ENCODE data around the gene SLC15A4. TPM values are rescaled to one million over a fixed set of nuclear protein-coding genes. Genes with fewer than 3 reads are reported as not detected.

SLC15A4 gene
- total and polyA plus RNA-seq, 2 donors (not counting 3 experiments of a cell fraction or from before 2014, with no cell fraction given): 19.6 to 24.5 TPM

DNA sequence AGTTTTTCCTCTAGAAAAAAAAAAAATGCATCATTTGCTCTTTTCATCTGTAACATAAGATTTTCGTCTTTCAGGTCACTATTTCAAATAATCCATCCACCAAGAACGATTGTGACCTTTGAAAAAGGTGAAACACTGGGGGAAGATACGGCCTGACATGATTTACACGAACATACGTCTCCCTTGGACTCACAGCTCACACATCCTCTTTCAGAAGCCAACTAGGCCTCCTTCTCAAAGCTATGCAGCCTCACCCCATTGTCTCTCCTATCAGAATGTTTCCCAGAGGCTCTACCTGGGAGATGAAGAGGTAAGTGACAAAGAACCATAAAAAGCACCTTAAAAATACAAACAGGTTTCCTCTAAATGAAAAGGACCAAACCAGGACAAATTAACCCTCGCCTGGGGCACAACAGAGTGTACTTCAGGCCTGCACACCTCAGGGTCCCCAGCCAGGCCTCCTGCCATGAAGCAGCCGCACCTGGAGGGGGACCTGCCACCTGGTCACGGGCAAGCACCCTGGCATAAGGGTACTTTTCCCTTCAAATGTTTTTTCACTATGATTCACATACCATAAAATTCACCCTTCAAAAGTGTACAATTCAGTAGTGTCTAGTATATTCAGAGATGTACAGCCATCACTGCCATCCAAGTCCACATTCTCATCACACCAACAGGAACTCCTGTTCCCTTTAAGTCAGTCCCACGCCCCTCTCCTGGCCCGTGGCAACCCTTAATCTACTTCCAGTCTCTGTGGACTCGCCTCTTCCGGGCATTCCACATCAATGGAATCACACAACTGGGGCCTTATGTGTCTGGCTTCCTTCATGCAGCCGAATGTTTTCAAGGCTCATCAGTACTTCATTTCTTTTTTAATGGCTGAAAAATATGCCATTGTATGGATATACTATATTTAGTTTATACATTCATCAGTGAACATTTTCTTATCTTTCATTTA is 5.4 kb downstream of the SLC15A4 start:
- CTCF ChIA-PET: interaction anchor here (1.1 kb wide), 1 partner anchor 20 kb away, joined by 4 read pairs; no protein-coding TSS in a partner anchor
- no TSS peak for BruUV-seq (replicated peaks)
- no peak overlapping the region for H3K9ac ChIP-seq (replicated peaks; ENCODE audit: extremely low read depth, insufficient read depth, low read length)

More for the DNA sequence above, 5.4 kb downstream of the SLC15A4 start:
- Histone ChIP-seq H3K9me3 (replicated peaks; ENCODE audit: control insufficient read depth, insufficient read depth, low read length) (no peaks in the 10 kb centered on the region), H3K4me1 (ENCODE audit: control insufficient read depth, extremely low read depth, insufficient read depth, low read length) (peaks cover 3% of the 10 kb centered on the region), H3K27ac (ENCODE audit: insufficient read depth, low read depth, low read length) (peak overlapping the region; percentile 8), H2AFZ (ENCODE audit: low read depth, low read length) (no peak overlapping the region), H3K36me3 (ENCODE audit: control insufficient read depth in 2 of 2, extremely low read depth in 1 of 2, insufficient read depth in 2 of 2, low read length in 2 of 2) (peaks cover 0 to 12% of the 10 kb centered on the region in 2 experiments), H3K4me3 (replicated peaks in 1 of 3; ENCODE audit: insufficient read depth in 1 of 3, low read depth in 1 of 3, low read length in 3 of 3) (no peak overlapping the region), H4K20me1 (replicated peaks; ENCODE audit: control insufficient read depth, extremely low read depth, insufficient read depth, low read length) (no peaks in the 10 kb centered on the region), H3K27me3 (ENCODE audit: control insufficient read depth in 2 of 2, insufficient read depth in 2 of 2, low read length in 2 of 2) (no peaks in the 10 kb centered on the region), H3K79me2 (ENCODE audit: control insufficient read depth, insufficient read depth, low read length) (peaks cover 94% of the 10 kb centered on the region), H3K9me1 (replicated peaks; ENCODE audit: control insufficient read depth, extremely low read depth, insufficient read depth, low read length) (no peaks in the 10 kb centered on the region), H3K4me2 (ENCODE audit: insufficient read depth, low read length) (no peak overlapping the region)
- FAIRE-seq: peak; percentile 26
- no peak for DNase-seq (ENCODE audit: low read depth, low spot score)
- POLR2A ChIA-PET: no interaction called here
- dilution Hi-C loops (cut with MboI; ENCODE audit: extremely low pct_ligation_motif_present, low sequenced_read_pairs): no loop called here
- TF ChIP-seq, protein P1, sequence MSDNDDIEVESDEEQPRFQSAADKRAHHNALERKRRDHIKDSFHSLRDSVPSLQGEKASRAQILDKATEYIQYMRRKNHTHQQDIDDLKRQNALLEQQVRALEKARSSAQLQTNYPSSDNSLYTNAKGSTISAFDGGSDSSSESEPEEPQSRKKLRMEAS (IDR thresholded peaks at IDR 0.05; ENCODE audit: insufficient read depth, insufficient read length): no peak
- TF ChIP-seq POLR2AphosphoS5 (IDR thresholded peaks at IDR 0.05; ENCODE audit: insufficient read depth, low read depth, low read length) (no peak), POLR2A (IDR thresholded peaks at IDR 0.05; ENCODE audit: low read depth, low read length) (no peak), JUN (IDR thresholded peaks at IDR 0.05; ENCODE audit: borderline replicate concordance, insufficient read depth, insufficient read length, low read depth) (no peak), MYC (IDR thresholded peaks at IDR 0.05; ENCODE audit: low read depth, low read length) (no peak), FOS (IDR thresholded peaks at IDR 0.05; ENCODE audit: borderline replicate concordance, insufficient read depth, low read length) (no peak), GATA2 (IDR thresholded peaks at IDR 0.05; ENCODE audit: insufficient read depth, insufficient read length, low read depth, low read length) (no peak), EZH2 (IDR thresholded peaks at IDR 0.05; ENCODE audit: borderline replicate concordance, low read depth, low read length, severe bottlenecking) (no peak)
- TF ChIP-seq, protein P2, sequence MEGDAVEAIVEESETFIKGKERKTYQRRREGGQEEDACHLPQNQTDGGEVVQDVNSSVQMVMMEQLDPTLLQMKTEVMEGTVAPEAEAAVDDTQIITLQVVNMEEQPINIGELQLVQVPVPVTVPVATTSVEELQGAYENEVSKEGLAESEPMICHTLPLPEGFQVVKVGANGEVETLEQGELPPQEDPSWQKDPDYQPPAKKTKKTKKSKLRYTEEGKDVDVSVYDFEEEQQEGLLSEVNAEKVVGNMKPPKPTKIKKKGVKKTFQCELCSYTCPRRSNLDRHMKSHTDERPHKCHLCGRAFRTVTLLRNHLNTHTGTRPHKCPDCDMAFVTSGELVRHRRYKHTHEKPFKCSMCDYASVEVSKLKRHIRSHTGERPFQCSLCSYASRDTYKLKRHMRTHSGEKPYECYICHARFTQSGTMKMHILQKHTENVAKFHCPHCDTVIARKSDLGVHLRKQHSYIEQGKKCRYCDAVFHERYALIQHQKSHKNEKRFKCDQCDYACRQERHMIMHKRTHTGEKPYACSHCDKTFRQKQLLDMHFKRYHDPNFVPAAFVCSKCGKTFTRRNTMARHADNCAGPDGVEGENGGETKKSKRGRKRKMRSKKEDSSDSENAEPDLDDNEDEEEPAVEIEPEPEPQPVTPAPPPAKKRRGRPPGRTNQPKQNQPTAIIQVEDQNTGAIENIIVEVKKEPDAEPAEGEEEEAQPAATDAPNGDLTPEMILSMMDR (IDR thresholded peaks at IDR 0.05; ENCODE audit: extremely low read depth in 1 of 2, insufficient read depth in 1 of 2, low read depth in 1 of 2, low read length in 2 of 2): no peak
- intact Hi-C loops (cut with micrococcal nuclease): loop anchor here (1.0 kb wide), 1 partner anchor 17 kb away; no protein-coding TSS in a partner anchor

Measured in endothelial cell of umbilical vein (primary cell).